ENCODE measurements around the gene HECW1.
"Not testable (repeated sequence)": the region's sequence is repeated elsewhere in the genome, so short reads cannot be mapped to it uniquely, and the experiment has no call there.

The HECW1 gene

GRCh38 chr7:43553999-43554398 lies 441.6 kb downstream of the HECW1 start:
- DNase-seq = no peak

GRCh38 chr7:43554423-43554822 lies 442.0 kb downstream of the HECW1 start:
- no peak for DNase-seq

DNA sequence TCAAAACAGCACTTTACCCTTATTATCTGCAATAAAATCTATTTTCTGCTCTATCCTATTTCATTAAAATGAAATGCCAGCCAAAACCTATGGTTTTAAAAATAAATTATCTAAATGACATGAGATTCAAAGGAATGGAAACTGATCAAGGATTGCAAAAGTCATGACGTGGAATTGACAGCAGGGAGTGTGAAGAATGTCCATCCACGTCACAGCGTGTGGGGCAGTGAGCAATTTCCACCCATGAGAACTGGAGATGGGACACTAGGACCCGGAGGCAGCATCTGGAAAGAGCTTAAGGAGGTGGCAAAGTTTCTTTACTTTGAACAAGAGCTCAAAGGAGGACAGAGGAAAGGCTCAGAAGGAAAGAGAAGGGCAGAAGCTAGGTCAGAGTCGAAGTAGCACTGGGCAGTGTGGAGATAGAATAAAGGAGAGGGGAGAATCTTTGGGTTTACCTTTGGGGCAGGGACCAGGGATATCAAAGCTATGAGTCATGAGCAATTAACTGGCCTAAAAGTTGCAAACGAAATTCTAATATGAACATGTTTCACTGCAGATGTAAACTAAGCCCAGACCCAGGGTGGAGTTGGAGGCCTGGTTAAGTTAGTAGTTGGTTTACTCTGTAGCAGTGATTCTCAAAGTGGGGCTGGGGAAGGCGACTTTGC lies 445.5 kb downstream of the HECW1 start:
- no peak for DNase-seq

DNA sequence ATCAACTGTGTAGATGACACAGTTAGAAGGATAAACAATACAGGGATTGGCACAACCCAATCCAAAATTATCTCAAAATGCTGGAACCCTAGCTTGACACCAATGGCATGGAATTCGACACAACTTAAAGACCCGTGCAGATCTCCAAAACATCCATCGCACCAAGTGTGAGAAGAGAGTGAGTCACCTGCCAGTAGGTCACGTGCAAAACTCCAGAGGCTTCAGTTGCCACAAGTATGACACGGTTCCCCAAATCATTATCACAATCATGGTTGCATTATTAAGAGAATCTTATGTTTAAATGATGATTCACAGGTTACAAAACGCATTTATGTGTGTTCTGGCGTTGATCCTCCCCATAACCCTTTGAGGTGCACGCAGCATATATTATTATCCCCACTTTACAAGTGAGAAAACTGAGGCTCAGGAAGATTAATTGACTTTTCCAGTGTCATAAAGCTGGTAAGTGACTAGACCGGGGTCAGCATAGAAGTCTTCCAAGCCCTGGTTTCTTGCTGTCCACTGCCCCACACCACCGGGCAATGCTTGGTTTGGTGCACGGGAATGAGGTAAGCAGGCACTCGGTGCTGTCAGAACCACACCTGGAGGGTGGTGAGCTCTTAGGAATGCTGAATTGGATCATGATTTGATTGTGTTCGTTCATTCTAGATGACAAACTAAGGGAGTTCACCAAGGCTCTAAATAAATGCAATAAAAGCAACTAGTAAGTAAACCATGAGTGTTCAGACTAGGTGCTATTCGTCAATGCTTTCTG lies 446.9 kb downstream of the HECW1 start:
- DNase-seq = no peak

DNA sequence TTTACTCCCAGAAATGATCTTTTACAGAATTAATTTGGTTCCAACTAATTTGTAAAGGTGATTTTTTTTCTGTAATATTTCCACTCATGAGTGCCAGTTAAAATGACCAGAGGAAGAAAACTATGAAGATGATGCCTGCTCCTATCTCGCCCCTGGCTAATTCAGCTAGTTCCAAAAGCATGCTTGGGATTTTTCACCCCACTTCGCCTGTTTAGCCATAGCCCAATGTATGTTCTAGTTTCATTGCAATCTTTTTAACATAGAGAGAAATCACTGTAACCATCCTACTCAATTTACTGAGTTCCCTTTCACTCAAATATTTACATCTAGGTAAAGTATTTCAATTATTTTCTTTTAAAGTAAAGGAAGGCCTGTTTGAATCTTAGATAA lies 447.5 kb downstream of the HECW1 start:
- no peak for DNase-seq

GRCh38 chr7:43560742-43561330 lies 448.4 kb downstream of the HECW1 start:
- no peak for DNase-seq

DNA sequence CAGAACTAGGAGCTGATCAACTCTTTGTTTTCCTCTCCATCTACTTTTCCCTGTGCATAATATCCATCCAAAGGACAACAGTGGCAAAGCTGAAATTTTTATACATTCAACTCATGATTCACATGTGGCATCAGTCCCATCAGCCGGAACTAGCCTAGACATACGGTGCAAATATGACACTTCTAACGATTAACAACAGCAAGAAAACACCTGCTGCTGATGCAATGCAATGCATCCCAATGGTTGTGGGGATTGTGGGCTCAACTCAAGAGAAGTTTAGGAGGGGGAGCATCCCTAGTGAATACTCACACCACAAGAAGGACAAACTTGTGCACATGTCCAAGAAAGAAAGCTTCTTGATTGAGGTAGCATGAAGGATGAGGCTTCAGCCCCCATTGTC lies 449.9 kb downstream of the HECW1 start:
- DNase-seq = no peak

- DNase-seq = no peak
Observed at GRCh38 chr7:43565786-43566185, 453.3 kb downstream of the HECW1 start.

GRCh38 chr7:43568529-43568928 lies 456.1 kb downstream of the HECW1 start:
- no peak for DNase-seq

DNA sequence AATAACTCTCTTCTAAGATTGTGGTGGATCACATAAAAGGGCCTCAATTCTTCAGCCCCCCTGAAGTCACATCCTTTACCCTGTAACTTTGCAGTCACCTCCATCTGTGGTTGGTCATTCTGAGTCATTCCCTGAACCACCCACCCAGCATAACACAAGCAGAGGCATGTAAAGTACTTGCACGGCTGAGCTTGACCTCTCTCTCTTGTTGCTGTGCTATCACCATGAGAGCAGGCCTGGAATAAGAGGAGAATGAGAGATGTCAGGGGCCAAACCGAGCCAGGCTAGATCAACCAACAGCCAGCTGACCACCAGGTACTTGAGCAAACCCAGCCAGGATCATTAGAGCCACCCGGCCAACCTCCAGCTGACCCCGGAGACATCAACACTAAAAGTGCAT lies 457.0 kb downstream of the HECW1 start:
- DNase-seq = no peak

- no peak for DNase-seq
Observed at GRCh38 chr7:43570688-43571365, 458.4 kb downstream of the HECW1 start.

- no peak for DNase-seq
Observed at GRCh38 chr7:43572516-43573049, 460.1 kb downstream of the HECW1 start.

DNA sequence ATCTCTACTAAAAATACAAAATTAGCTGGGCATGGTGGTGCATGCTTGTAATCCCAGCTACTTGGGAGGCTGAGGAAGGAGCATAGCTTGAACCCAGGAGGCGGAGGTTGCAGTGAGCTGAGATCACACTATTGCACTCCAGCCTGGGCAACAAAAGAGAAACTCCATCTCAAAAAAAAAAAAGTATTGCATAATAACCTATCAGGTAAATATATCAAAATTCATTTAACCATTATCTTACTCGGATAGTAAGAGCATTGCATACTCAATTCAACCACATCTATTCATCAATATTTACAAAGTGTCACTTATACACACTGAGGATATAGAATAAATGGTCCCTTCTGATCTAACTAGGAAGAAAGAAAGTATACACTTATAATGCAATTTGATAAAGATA lies 461.4 kb downstream of the HECW1 start:
- not testable (repeated sequence) for DNase-seq

- DNase-seq = no peak
Observed at GRCh38 chr7:43575506-43575905, 463.1 kb downstream of the HECW1 start.

DNA sequence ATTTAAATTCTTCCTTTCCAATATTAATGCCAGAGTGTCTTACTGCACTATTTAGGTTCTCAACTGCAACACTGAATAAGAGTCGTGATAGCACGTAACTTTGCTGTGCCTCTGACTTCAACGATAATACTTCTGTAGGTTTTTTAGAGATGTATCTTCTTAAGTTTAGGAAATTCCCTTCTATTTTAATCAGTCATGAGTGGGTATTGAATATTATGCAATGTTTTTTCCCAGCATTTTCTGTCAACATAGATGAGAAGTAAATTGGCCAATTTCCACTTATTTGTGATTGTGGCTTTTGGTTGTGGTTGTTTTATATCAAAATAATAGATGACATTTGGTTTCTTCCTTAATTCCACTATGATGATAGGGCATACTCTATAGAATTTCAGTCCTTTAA lies 463.8 kb downstream of the HECW1 start:
- no peak for DNase-seq

DNA sequence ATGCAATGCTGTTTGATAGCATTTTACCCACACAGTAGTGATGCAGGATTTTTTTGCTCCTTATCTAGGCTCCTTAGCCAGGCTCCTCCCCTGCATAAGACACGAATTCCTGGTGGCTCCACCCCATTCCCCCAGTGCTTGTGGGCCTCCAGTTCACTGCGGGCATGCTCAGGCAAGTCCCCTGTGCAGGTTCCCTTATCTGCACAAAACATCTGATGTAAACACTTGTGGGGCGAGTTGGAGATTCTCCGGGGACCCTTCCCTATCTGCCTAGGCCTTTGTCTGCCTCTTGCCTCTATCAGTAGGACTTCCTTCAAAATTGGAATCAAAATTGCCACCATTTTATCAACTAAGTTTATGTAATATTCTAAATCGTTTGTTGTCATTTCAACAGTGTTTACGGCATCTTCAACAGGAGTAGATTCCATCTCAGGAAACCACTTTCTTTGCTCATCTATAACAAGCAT lies 465.1 kb downstream of the HECW1 start:
- no peak for DNase-seq

GRCh38 chr7:43582503-43583423 lies 470.3 kb downstream of the HECW1 start, which contains the start of gene STK17A:
Gene STK17A, plus strand, starts transcription at chr7:43583108. Its CDS starts 136 bp downstream, at chr7:43583244.
- DNase-seq = peak; percentile 92

GRCh38 chr7:43583424-43584194 lies 471.2 kb downstream of the HECW1 start:
- DNase-seq = peak; percentile 23

DNA sequence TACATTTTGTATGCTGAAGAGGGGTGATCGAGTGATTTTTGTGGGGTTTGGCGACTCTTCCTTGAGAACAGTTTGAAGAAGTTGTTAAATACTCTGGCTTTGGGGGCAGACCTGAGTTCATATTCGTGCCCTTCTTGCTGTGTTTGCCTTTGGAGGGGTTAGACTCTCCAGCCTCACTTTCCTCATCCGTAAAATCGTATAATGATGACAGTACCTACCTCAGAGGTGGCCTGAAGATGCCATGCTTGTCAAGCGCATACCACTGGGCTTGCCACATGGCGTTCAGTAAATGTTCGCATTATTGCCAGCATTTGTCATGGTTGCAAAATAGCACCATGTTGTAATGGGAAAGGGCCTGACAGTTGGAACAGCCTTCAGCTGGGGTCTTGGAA lies 471.7 kb downstream of the HECW1 start:
- no peak for DNase-seq

GRCh38 chr7:43584733-43585132 lies 472.3 kb downstream of the HECW1 start:
- DNase-seq = not testable (repeated sequence)

- DNase-seq = no peak
Observed at GRCh38 chr7:43585562-43585961, 473.1 kb downstream of the HECW1 start.

Data from SHP77 treated with DMSO at 0.1 percent for 48 hours (cell line).